ENCODE data around the gene NEK10.

DNA sequence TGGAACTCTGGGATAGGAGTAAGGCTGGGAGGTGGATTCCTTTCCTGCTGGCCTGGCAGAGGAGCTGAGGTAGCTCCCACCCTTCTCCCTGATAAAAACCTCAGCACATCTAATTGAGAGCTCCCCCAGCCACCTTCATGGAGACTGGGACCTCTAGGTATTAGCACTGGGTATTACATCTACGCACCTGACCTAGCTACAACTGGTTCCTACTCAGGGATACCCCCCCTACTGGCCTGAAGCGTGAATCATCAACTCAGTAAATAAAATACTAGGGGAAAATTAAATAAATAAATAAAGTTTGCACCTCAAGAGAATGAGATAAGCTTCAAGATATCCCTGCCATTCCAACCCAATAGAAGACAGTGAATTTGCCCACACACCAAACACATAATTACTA, 140.4 kb downstream of the NEK10 start:
- TF ChIP-seq, protein P1, sequence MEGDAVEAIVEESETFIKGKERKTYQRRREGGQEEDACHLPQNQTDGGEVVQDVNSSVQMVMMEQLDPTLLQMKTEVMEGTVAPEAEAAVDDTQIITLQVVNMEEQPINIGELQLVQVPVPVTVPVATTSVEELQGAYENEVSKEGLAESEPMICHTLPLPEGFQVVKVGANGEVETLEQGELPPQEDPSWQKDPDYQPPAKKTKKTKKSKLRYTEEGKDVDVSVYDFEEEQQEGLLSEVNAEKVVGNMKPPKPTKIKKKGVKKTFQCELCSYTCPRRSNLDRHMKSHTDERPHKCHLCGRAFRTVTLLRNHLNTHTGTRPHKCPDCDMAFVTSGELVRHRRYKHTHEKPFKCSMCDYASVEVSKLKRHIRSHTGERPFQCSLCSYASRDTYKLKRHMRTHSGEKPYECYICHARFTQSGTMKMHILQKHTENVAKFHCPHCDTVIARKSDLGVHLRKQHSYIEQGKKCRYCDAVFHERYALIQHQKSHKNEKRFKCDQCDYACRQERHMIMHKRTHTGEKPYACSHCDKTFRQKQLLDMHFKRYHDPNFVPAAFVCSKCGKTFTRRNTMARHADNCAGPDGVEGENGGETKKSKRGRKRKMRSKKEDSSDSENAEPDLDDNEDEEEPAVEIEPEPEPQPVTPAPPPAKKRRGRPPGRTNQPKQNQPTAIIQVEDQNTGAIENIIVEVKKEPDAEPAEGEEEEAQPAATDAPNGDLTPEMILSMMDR (conservative IDR thresholded peaks at IDR 0.05), result no peak; the same call in 1 of the 2 replicates
- no peak for TF ChIP-seq EZH2 (IDR thresholded peaks at IDR 0.05; ENCODE audit: low read depth)

Data from PC-9 (cell line).